PC-9 (cell line): ENCODE measurements around the gene FCN3. TPM values are rescaled to one million over a fixed set of nuclear protein-coding genes. Genes with fewer than 3 reads are reported as not detected.

Experiments
- BruUV-seq: library from RNA; stranded (reverse); fragments of 400-500 nt; replicated peaks from 2 replicates; lab custom pipeline; 2021; lab: Mats Ljungman, UMichigan
- CTCF ChIA-PET: fragments of 300-600 bp; sonication (Branson Sonifier 250); formaldehyde crosslinking; loops from one replicate; lab custom pipeline; 2022; ENCODE audit warnings: antibody characterized with exemption; lab: Charles Lee
- POLR2A ChIA-PET: fragments of 300-600 bp; sonication (Branson Sonifier 250); formaldehyde crosslinking; loops from one replicate; lab custom pipeline; 2022; ENCODE audit warnings: antibody characterized with exemption; ENCODE audit not compliant: unreplicated experiment; lab: Charles Lee
- DNase-seq, 2 experiments: peaks; one replicate each; pipeline versions ENCODE4 v3.0.0 to v3.0.0-alpha.2; 2015 to 2022; ENCODE audit warnings: mixed read lengths in 1 of 2
- H2AFZ ChIP-seq: fragments of 200-600 bp; sonication (generic); 2 replicates; pipeline ENCODE4 v1.8.1; 2017; ENCODE audit warnings: antibody characterized with exemption
- H3F3A ChIP-seq: fragments of 200-600 bp; sonication (generic); 2 replicates; pipeline ENCODE4 v1.8.1; 2017; ENCODE audit warnings: antibody characterized with exemption, mild to moderate bottlenecking, low read depth; ENCODE audit not compliant: insufficient read depth
- H3K27ac ChIP-seq: fragments of 200-600 bp; sonication (generic); 2 replicates; pipeline ENCODE4 v1.6.1; 2016; ENCODE audit warnings: mixed run types
- H3K27me3 ChIP-seq: fragments of 200-600 bp; sonication (generic); 2 replicates; pipeline ENCODE4 v1.6.1; 2016; ENCODE audit warnings: low read depth, mixed run types; ENCODE audit not compliant: insufficient read depth
- H3K36me3 ChIP-seq: fragments of 200-600 bp; sonication (generic); 2 replicates; pipeline ENCODE4 v1.6.1; 2016; ENCODE audit warnings: low read depth, mixed run types
- H3K4me1 ChIP-seq: fragments of 200-600 bp; sonication (generic); replicated peaks from 2 replicates; pipeline ENCODE4 v1.6.1; 2016; ENCODE audit warnings: mixed run types; ENCODE audit not compliant: insufficient read depth
- H3K4me2 ChIP-seq: fragments of 200-600 bp; sonication (generic); 2 replicates; pipeline ENCODE4 v1.6.1; 2017; ENCODE audit warnings: mixed run types
- H3K4me3 ChIP-seq: fragments of 200-600 bp; sonication (generic); 2 replicates; pipeline ENCODE4 v1.6.1; 2016; ENCODE audit warnings: mixed run types
- H3K79me2 ChIP-seq: fragments of 200-600 bp; sonication (generic); 2 replicates; pipeline ENCODE4 v1.6.1; 2017; ENCODE audit warnings: low read depth, mixed run types
- H3K9me2 ChIP-seq: fragments of 200-600 bp; sonication (generic); 2 replicates; pipeline ENCODE4 v1.8.1; 2017; ENCODE audit warnings: mild to moderate bottlenecking; ENCODE audit not compliant: insufficient read depth
- H3K9me3 ChIP-seq: fragments of 200-600 bp; sonication (generic); 2 replicates; pipeline ENCODE4 v1.8.1; 2016; ENCODE audit warnings: low read depth; ENCODE audit not compliant: insufficient read depth
- H4K20me1 ChIP-seq: fragments of 200-600 bp; sonication (generic); 2 replicates; pipeline ENCODE4 v1.8.1; 2017; ENCODE audit not compliant: insufficient read depth
- CTCF ChIP-seq: fragments of 200-600 bp; sonication (generic); conservative IDR thresholded peaks from 2 replicates; pipeline ENCODE4 v1.6.1; 2017; ENCODE audit warnings: mixed run types, antibody characterized with exemption, mild to moderate bottlenecking, moderate library complexity
- EZH2 ChIP-seq: fragments of 200-600 bp; sonication (generic); IDR thresholded peaks from 2 replicates; pipeline ENCODE4 v1.8.0; 2017; ENCODE audit warnings: antibody characterized with exemption, low read depth
- intact Hi-C: fragments of 100-400 bp; cut with micrococcal nuclease; formaldehyde crosslinking; loops from one replicate; pipeline ENCODE4 v1.10.0; 2022; ENCODE audit not compliant: unreplicated experiment
- total RNA-seq: library from RNA; stranded (reverse); gene quantifications from 2 replicates; pipeline ENCODE4 v1.2.3, GENCODE V29; 2021

Gene FCN3
- total RNA-seq, 1 experiment from 2014 or later = not detected

- H3K27me3 ChIP-seq = no peaks in the 10 kb centered on the region
- no peaks in the 10 kb centered on the region for H3K9me3 ChIP-seq
- no TSS peak for BruUV-seq
- no peaks in the 10 kb centered on the region; the same call in 1 of the 2 replicates for H4K20me1 ChIP-seq
- intact Hi-C loops = no loop called here
- no peaks in the 10 kb centered on the region for H3K9me2 ChIP-seq
- TF ChIP-seq EZH2 = no peak
- no peak for TF ChIP-seq CTCF
- H3K4me3 ChIP-seq = no peak overlapping the region
- no peak overlapping the region for H3K27ac ChIP-seq
- no peak overlapping the region for H2AFZ ChIP-seq
- peaks cover 5% of the 10 kb centered on the region; the same call in 1 of the 2 replicates for H3F3A ChIP-seq
- no peaks in the 10 kb centered on the region for H3K4me1 ChIP-seq
- ChIA-PET POLR2A (interaction anchor here (0.6 kb wide), 1 partner anchor 24 kb away, joined by 8 read pairs; no protein-coding TSS in a partner anchor), CTCF (no interaction called here)
- H3K4me2 ChIP-seq = no peak overlapping the region
- H3K79me2 ChIP-seq = no peaks in the 10 kb centered on the region
- peaks cover 7% of the 10 kb centered on the region for H3K36me3 ChIP-seq
- DNase-seq = no peak
Measured at GRCh38 chr1:27413004-27413403, 38.4 kb upstream of the FCN3 start.

DNA sequence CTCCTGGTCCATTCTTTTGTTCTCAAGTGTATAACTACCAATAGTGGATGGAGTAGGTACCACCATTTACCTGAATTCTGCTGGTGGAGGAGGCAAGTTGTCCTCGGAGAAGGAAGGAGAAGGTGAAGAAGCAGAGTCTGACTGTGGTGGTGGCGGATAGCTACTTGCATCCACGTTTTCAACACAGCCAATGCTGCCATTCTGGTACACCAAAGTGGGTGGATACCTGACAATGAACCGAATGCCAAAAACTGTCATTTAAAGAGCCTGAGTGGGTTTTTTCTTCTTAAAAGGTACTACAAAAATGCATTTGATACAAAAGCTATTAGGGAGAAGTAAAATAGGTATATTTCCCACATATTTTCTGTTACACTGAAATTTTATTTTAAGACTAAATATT is 37.9 kb upstream of the FCN3 start:
- Histone ChIP-seq H3F3A (peaks cover 4% of the 10 kb centered on the region; the same call in 1 of the 2 replicates), H3K36me3 (peaks cover 7% of the 10 kb centered on the region), H3K79me2 (no peaks in the 10 kb centered on the region), H3K4me1 (no peaks in the 10 kb centered on the region), H3K4me3 (no peak overlapping the region), H3K27ac (no peak overlapping the region), H4K20me1 (no peaks in the 10 kb centered on the region; the same call in 1 of the 2 replicates), H3K9me3 (no peaks in the 10 kb centered on the region), H3K27me3 (no peaks in the 10 kb centered on the region), H2AFZ (no peak overlapping the region), H3K9me2 (no peaks in the 10 kb centered on the region), H3K4me2 (no peak overlapping the region)
- POLR2A ChIA-PET = no interaction called here
- BruUV-seq = no TSS peak
- no peak for TF ChIP-seq CTCF
- TF ChIP-seq EZH2 = no peak
- CTCF ChIA-PET = interaction anchor here (0.7 kb wide), 1 partner anchor 17 kb away, joined by 3 read pairs; no protein-coding TSS in a partner anchor
- intact Hi-C loops = no loop called here
- DNase-seq = no peak

GRCh38 chr1:27410709-27411108 is 36.1 kb upstream of the FCN3 start:
- no peaks in the 10 kb centered on the region for H4K20me1 ChIP-seq
- no peaks in the 10 kb centered on the region for H3K79me2 ChIP-seq
- BruUV-seq = no TSS peak
- TF ChIP-seq CTCF = no peak
- no peak overlapping the region for H3K27ac ChIP-seq
- H3K4me3 ChIP-seq = no peak overlapping the region
- no peak overlapping the region for H3K4me2 ChIP-seq
- DNase-seq = no peak
- no peaks in the 10 kb centered on the region for H3K4me1 ChIP-seq
- no peak overlapping the region for H2AFZ ChIP-seq
- ChIA-PET CTCF (no interaction called here), POLR2A (no interaction called here)
- intact Hi-C loops = no loop called here
- no peaks in the 10 kb centered on the region for H3F3A ChIP-seq
- H3K27me3 ChIP-seq = no peaks in the 10 kb centered on the region
- no peaks in the 10 kb centered on the region for H3K9me3 ChIP-seq
- H3K9me2 ChIP-seq = no peaks in the 10 kb centered on the region
- peaks cover 7% of the 10 kb centered on the region for H3K36me3 ChIP-seq
